Non-pigmented ciliary epithelial cell (primary cell): ENCODE measurements around the gene NEURL1.

Experiments
- DNase-seq: peaks from one replicate; pipeline ENCODE4 v3.0.0-alpha.2; 2010; ENCODE audit warnings: low read depth

The NEURL1 gene

DNA sequence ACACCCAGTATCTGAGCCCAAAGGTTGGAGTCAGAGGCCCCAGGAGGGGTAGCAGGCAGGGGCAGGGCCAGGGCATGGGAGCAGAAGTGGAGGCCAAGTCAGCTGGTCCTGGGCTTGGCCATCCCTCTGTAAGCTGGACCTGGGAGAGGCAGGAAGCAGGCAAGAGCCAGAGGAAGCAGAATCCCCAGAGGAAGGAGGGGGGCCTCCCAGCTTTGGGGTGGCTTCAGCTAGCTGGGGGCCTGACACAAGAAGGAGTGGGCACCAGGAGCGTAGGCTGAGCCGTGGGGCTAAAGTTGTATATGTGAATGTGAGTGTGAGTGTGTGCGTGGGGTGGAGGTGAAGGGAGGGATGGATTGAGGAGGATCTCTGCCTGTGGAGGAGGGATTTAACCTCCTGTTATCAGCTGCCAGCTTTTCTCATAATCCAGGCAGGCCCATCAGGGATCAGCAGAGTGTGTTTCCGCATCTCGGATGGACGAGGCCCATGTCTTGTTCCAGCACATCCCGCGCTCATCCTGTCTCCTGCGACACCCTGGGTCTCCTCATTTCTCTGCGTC lies 54.0 kb downstream of the NEURL1 start:
- DNase-seq = no peak

DNA sequence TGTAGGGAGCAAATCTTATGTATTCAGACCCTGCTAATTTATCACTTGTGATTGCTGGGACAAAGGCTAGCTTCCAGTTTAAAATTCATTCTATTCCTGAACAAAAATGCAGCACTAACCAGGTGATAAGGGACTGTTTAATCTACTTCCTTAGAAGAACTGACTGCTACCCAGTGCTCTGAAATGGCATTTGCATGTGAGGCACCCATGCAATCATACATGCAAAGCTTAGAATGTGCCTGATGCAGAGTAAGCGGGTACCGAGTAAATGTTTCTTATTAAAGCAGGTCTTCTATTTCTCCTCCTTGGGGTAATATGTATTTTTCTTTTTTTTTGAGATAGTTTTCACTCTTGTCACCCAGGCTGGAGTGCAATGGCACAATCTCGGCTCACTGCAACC lies 54.5 kb downstream of the NEURL1 start:
- DNase-seq = no peak

DNA sequence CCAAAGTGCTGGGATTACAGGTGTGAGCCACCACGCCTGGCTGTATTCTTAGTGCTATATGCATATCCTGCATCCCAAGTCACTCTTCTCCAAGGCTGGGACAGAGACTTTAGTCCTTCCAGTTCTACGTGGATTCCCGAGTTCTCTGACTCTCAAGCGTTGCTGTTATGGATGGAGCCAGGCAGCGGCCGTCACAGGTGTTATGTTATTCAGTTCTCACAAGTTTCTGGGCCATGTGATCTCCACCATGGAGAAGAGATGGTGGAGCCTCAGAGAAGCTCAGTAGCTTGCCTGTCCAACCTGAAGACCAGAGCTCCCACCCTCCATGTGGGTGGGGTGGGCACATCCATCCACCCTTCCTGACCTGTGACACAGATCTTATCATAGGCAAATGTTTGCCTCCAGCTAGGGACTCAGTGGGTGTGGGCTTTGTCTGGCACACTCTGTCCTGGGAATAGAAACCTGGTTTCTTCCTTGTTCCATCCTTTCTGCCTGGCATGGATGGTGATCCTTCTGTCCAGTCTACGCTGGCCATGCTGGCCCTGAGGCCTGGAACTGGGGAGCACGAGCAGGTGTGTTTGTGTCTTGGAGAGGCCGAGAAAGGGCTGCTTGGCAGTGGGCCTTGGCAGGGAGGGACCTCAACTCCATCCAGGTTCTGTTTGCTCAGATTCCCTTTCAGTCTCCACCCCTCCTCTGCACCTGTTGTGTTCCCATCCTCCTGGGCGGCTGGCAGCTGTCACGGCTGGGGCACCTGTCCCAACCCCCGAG lies 55.3 kb downstream of the NEURL1 start:
- no peak for DNase-seq

DNA sequence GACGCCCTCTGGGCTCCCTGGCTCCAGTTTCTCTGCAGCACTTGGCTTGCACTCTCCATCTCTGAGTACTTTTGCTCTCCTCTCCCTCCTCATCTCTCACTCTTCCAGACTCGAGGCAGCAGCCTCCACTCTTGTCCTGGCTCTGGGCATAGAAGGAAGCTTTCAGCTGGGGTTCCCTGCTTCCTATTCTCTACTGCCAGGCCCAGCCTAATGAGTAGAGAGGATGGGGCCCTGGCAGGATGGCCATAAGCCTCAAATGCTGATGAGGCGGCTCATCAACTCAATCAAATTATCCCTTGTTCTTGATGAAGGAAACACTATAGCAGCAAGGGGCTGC lies 55.8 kb downstream of the NEURL1 start:
- DNase-seq = no peak

DNA sequence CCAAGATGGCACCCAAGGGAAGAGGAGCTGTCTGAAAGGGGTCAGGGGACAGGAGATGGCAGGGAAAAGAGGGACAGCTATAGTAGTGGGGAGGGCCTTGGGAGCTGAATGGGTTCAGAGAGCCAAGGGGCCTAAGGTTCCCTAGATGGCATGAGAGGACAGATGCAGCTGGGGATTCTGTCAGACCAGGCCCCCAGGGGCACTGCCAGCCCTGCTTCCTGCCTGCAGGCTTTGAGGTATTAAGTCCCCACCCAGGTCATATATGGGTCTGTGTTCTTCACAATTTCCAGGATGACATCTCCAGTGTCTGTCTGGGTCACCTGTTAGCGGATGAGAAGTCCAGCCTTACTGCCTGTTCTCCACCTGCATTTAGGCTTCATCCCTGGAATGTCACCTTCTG lies 56.7 kb downstream of the NEURL1 start:
- no peak for DNase-seq

DNA sequence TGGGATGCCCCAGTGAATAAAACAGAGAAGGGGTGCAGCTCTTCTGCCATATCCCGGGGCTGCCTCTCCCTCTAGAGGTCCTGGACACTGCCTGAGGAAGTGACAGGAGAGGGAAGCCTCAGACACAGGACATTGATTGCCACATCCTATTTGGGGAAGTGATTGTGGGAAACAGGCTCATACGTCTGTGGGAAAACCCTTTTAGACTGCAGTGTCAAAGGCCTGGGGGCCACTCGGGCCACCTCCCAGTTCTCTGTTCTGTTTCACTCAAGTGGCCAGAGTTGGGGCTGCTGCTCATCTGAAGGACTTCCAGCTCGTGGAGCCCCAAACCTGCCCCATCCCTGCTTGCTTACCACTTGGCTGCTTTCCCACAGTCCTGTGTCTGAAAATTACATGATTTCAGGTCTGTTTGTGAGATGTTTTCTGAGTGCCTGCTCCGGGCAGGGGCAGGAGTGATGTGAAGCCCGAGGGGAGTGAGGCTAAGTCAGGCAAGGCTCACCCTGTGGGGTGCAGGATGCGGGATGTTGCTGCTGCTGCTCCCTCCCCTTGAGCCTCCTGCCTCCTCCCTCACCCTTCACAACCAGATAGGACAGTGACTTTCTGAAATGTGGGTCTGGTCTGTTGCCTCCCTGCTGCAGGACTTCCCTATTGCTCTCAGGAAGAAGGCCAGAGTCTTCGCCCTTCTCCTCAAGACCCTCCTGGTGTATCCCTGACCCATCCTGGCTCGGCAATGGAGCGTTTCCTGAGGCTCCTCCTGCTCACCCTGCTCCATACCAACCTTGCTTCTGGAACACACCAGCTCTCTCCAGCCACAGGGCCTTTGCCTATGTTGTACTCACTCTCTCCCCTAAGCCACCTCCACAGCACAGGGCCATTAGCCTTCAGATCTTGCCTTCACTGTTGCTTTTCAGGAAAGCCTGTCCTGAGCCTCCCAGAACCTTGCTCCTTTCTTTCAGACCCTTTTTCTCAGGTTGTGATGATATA lies 58.4 kb downstream of the NEURL1 start:
- no peak for DNase-seq

DNA sequence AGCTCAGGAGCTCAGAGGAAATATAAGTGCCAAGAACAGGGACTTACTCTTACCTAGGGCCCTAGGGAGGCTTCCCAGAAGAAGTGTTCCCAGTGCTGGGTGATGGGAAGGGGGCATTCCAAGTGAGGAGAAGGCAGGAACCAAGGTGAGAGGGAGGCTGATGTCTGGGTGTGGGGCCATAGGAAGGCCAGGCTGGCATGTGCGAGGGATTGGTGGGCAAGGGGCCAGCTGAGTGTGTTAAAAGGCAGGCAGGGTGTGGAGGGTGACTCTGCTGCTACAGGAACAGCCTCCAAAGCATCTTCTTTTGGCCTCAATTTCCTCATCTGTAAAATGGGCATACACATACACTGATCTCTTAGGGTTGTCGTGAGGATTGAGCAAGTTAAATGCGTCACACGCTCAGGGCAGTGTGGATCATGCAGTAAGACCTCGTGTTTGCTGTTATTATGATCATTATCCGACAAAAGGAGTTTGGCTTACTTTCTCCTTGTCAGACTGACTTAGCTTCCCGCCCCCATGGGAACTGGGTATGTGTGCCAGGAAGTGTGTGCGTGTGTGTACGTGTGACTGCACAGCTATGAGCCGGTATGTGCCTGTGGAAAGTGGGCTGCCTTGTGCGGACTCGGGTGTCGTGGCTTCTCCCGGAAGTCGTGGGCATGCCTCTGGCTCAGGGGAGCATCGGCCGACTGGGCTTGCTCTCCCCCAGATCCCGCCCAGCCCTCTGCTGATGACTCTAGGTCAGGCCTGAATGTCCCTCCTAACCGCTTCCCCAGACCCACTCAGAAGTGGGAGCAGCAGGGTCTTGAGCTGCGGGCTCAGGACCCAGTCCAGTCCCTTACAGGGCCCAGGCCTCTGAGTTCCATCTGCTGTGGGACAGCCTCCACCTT lies 59.6 kb downstream of the NEURL1 start:
- no peak for DNase-seq

DNA sequence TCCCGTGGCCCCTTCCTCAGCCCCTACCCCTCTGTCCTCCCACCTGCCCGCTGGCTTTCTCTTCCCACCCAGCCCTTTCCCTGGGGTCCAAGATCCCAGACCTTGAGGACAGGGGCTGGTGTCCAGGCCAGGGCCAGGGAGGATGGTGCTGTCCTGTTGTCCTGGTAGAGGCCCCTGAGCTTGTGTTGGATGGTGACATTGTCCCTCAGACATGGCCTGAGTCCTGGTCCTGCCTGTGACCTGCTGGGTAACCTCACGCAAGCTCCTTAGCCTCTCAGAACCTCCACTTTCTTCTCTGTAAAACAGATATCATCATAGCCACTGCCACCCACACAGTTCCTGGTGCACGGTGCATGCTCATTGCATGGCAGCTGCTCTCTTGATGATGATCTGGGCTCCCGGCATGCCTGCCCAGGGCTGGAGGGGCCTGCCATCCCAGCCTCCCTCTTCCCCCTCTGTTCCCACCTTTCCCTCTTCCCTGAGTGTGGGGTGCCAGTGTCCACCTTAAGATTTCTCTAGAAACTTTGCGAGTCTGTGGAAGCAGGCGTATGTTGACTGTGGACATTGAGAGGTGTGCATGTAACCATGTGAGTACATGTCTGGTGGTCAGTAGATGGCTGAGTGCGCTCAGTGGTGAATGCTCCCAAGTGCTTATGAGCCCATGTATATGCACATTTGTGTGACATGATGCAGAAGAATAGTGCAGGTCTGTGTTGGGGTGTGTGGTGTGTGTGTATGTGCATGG lies 60.4 kb downstream of the NEURL1 start:
- DNase-seq = no peak

DNA sequence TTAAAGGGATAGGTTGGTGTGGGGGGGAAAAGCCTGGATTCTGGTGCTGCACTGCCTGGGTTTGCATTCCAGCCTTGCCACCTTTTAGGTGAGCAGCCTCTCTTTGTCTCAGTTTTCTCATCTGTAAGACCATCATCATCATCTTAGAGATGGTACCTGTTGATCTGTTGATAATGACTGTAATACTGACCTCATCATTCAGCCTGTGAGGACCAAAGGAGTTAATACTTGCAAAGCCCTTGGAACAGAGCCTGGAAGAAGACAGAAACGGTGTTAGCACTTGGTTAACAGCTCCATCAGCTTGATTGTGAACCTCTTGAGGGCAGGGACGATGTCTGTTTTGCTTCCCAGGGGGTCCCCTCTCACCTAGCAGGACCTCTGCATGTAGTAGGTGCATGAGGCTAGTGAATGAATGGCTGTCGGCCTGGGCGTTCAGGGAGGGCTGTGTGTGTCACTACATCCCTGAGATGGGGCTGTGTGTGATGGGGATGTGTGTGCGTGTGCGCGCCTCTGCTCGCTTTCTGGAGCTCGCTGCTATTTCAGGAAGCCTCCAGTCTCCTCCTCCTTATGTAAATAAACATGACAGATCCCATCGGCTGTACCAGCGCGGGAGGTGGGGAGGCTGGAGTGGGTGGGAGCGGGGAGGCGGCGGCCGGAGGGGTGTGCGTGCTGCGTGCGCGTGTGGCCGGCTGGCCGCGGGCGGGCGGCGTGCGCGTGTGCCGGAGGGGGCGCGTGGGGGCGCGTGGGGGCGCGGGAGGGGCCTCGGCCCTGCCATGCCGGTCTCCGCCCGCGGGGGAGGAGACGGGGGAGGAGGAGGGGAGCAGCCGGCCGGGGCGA lies 61.2 kb downstream of the NEURL1 start:
- DNase-seq = no peak

DNA sequence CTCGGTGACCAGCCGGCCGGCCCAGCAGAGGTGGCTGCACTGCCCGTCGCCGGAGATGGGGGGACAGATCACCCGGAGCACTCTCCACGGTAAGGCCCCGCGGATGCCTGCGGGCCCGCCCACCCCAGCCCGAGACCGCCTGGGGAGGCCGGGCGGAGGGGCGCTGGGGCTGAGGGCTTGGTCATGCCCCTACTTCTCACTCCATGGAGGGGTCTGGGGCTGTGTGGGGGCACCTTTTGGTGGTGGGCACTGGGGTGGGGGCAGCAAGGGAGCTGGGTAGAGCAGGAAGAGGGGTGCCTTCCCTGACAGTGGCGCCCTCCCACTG lies 61.8 kb downstream of the NEURL1 start:
- DNase-seq = no peak

DNA sequence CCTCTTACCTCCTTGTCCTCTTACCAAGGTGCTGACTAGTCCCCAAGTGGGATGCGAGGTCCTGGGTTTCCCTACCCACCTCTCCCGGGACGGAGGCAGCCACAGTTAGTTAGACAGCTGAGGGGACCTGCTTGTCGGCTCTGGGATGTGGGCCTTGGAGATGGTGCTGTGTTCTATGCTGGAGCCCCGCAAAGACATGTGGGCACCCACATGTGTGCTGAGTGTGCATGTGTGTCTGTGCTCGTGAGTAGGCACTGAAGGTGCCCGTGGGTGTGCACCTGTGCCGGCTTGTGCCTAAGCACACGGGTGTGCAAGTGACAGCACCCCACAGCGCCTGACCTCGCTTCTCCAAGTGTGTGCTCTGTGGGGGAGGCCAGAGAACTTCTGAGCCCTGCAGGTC lies 62.2 kb downstream of the NEURL1 start:
- DNase-seq = no peak

DNA sequence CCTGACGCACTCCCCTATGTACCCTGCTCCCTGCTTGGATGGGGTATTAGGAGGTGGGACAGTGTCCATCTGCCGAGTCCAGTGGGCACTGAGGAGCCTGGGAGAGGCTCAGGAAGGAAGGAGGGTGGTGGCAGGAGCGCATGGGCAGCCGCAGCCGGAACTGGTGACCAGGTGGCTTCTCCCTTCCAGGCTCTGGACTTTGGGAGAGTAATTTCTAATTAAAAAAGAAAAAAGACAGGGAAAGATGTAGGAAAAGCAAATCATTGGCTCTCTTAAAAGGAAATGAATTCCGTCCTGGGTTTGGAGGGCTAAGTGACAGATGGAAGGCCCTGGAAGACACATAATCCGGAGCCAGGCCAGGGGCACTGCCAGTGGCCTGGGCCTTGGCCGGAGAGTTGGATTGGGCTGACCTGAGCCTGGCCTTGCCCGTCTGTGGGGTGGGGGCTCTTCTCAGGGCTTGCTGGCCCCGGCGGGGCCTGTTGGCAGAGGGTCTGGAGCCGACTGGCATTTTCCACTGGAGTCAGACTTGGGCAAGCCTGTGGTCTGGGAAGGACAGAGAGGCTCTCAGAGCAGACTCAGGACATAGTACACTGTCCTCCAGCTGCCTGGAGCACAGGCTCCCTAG lies 63.0 kb downstream of the NEURL1 start:
- DNase-seq = no peak

DNA sequence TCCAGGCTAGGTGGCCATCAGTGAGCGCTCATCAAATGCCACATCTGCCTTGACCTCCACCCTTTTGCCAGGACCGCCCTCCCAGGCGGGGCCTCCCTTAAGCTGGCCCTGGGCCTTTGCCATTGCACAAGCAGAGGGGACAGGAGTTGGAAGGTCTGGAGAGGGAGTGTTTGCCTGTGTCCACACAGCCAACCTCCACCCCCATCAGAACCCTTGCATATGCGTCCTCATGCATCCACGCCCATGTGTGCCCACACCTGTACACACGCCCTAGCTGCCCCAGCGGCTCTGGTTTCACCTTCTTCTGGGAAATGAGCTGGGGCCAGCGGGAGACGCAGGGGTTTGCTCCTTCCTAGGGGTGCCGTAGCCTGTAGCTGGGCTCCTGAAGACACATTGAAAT lies 64.0 kb downstream of the NEURL1 start:
- no peak for DNase-seq

DNA sequence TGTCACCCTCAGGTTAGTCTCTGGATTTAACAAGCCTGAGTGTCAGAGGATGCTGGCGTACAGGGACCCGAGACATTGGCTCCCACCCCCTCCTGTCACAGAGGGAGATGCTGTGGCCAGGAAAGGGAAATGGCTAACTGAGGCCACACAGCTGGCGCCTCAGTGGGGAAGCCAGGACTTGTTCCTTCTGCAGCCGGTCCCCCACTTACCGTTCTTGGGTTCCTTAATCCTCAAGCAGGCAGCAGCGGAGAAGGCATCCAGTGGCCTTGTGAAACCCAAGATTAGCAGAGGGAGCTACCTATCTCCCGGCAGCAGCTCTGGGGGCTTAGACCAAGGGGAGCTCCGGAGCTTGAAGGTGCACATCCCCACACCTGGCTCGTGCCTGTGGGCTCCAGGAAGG lies 65.4 kb downstream of the NEURL1 start:
- DNase-seq = no peak

DNA sequence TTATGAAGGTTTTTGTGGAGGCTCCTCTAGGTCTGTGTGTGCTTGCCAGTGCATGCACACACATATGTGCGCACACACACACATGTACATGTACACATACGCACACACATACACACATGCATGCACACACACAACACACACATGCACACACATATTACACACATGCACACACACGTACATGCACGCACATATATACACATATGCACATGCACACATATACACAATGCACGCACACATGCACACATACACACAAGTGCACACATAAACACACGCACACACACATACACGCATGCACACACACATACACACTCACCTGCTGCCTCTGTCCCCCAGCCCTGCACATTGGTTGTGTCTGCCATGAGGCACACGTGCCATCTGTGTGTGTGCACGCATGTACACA lies 66.3 kb downstream of the NEURL1 start:
- DNase-seq = no peak

DNA sequence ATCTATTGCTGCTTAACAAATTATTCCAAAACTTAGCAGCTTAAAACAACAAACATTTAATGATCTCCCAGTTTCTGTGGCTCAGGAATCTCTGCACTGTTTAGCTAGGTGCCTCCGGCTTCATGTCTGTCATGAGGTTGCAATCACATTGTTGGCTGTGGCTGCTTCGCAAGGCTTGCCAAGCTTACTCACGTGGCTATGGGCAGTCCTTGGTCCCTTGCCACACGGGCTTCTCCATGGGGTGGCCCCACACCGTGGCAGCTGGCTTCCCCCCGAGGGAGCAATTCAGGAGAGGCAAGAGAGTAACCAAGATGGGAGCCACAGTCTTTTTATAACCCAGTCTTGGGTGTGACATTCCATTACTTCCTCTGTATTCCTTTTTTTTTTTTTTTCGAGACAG lies 67.4 kb downstream of the NEURL1 start:
- no peak for DNase-seq

DNA sequence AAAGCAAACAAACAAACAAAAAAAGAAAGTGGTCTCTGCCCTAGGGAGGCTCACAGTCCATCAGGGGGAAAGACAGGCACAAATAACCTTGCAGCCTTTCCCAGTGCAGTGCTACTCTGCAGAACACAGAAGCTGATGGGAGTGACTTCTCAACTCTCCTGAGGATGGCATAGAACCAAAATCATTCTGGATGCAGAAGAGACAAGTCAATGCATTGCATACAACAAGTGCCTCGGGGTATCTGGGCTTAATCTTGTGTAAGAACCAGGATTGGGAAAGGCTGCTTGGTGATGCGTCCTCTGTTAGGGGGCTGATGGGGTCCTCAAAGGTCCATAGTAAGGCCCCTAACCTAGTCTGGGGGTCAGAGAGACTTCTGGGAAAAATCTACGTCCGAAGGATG lies 68.9 kb downstream of the NEURL1 start:
- no peak for DNase-seq

DNA sequence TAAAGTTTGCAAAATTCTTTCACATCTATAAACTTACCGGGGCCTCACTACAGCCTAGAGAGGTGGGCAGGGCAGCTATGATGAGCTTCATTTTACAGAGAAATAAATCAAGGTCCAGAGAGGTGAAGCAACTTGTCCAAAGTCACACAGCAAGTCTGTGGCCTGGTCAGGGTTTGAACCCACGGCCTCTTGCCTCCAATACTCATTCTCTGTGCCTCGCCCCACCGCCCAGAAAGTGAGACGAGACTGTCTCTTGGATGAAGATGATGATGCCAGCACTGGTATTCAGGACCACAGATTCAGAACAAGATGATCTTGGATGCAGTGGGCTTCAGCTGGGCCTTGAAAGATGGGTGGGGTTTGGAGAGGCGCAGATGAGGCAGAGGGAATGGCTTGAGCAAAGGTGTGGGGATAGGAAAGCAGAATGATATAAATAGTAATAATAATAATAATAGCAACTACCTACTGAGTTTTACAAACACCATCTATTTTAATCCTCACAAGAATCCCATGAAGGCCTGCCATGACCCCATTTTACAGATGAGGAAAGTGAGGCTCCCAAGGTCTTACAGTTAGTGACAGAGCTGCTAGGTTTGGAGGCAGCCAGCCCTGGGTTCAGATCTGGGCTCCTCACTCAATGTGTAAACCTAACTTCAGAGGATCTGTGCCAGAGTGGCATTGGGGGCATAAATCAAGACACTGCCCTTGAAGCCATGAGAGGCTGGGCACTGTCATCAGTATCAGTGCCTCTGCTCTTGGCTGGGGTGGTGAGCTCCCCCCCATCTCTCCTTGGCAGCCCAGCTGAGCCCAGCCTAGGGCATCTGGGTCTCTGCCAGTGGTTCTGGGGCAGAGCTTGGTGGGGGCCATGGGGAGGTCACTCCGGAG lies 70.0 kb downstream of the NEURL1 start:
- no peak for DNase-seq

DNA sequence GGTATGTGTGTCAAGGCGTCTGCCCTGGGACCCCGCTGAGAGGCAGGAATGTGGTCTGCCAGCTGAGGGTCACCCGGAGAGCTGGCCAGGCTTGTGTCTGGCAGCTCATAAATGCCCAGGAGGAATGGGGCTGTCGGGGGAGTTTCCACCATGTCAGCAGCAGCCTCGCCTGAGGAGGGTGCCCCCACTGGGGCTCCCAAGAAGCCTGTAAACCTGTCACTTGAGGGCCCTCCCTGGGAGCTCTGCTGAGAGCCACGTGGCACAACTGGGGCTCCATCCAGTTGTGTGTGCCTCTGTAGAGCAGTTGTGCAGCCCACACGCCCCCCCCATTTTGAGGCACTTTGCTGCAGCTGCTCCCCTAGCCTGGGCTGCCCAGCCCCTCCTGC lies 70.6 kb downstream of the NEURL1 start:
- no peak for DNase-seq
